ENCODE results near the gene C2CD4C. TPM values are rescaled to one million over a fixed set of nuclear protein-coding genes. Genes with fewer than 3 reads are reported as not detected.

The C2CD4C gene
- total and polyA plus RNA-seq, 2 experiments from 2014 or later, result 2.1 to 12.5 TPM

DNA sequence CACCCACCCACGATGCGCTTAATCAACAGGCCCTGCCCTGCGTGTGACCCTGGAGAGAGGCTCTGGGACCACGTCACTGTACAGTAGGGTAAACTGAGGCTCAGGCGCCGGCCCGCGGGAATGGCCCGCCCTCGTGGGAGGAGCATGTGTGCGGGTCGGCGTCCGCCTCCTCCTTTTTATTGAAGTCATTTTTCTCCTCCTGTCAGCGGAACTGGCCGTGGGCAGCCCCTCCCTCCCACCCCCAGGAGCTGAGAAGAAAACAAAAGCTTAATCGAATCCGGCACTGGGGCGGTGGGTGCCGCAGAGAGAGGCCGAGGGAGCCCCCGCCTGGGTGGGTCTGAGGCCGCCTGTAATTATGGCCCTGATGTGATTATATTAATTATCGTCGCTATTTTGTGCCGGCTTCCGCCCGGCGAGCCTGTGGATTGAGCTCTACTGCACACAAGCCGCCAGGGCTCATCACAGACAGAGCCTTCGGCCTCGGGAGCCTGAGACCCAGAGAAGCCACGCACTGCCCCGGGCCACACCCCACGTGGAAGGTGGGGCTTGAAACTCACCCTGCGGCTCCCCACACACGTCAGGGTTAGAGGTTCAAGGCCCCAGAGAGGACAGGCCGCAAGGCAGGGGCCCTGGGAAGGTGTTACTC is 7.0 kb downstream of the C2CD4C start:
- H3K27me3 Mint-ChIP-seq (ENCODE audit: insufficient read depth, low read depth, poor library complexity), result peaks cover 8% of the 10 kb centered on the region
- peaks cover 11% of the 10 kb centered on the region for H3K9me3 Mint-ChIP-seq
- H3F3A ChIP-seq (replicated peaks; ENCODE audit: low read depth), result no peaks in the 10 kb centered on the region
- no peak overlapping the region for H3K27ac ChIP-seq (ENCODE audit: low read depth)
- H3K27me3 ChIP-seq (ENCODE audit: insufficient read depth), result no peaks in the 10 kb centered on the region
- peaks cover 3% of the 10 kb centered on the region; the same call in 2 of the 3 replicates for H3K36me3 Mint-ChIP-seq (ENCODE audit: low read depth)
- H3K4me3 ChIP-seq, result no peak overlapping the region
- no peaks in the 10 kb centered on the region for H3K79me2 ChIP-seq (replicated peaks; ENCODE audit: insufficient read depth)
- H3K4me1 Mint-ChIP-seq, result 0 out of 3 replicates have a peak, but pooled peaks cover 3% of the 10 kb centered on the region
- no peaks in the 10 kb centered on the region for H4K20me1 ChIP-seq (replicated peaks; ENCODE audit: insufficient read depth)
- H3K4me1 ChIP-seq (ENCODE audit: insufficient read depth), result no peaks in the 10 kb centered on the region
- no peaks in the 10 kb centered on the region for H3K9me2 ChIP-seq (ENCODE audit: insufficient read depth)
- H3K4me3 Mint-ChIP-seq, result no peak overlapping the region
- no peak overlapping the region for H3K27ac Mint-ChIP-seq
- ATAC-seq (0 out of 3 replicates have a peak, but pooled peaks have one; percentile 10), DNase-seq (ENCODE audit: low spot score) (no peak)
- no peak overlapping the region for H2AFZ ChIP-seq
- no peaks in the 10 kb centered on the region for H3K36me3 ChIP-seq (ENCODE audit: insufficient read depth)
- H3K4me2 ChIP-seq, result no peak overlapping the region
- no peak for TF ChIP-seq ZNF462 (CRISPR knock-in tag; IDR thresholded peaks at IDR 0.05)
- TF ChIP-seq, protein P1, sequence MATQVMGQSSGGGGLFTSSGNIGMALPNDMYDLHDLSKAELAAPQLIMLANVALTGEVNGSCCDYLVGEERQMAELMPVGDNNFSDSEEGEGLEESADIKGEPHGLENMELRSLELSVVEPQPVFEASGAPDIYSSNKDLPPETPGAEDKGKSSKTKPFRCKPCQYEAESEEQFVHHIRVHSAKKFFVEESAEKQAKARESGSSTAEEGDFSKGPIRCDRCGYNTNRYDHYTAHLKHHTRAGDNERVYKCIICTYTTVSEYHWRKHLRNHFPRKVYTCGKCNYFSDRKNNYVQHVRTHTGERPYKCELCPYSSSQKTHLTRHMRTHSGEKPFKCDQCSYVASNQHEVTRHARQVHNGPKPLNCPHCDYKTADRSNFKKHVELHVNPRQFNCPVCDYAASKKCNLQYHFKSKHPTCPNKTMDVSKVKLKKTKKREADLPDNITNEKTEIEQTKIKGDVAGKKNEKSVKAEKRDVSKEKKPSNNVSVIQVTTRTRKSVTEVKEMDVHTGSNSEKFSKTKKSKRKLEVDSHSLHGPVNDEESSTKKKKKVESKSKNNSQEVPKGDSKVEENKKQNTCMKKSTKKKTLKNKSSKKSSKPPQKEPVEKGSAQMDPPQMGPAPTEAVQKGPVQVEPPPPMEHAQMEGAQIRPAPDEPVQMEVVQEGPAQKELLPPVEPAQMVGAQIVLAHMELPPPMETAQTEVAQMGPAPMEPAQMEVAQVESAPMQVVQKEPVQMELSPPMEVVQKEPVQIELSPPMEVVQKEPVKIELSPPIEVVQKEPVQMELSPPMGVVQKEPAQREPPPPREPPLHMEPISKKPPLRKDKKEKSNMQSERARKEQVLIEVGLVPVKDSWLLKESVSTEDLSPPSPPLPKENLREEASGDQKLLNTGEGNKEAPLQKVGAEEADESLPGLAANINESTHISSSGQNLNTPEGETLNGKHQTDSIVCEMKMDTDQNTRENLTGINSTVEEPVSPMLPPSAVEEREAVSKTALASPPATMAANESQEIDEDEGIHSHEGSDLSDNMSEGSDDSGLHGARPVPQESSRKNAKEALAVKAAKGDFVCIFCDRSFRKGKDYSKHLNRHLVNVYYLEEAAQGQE (IDR thresholded peaks at IDR 0.05; ENCODE audit: unreplicated experiment), result no peak
